CD4-positive, alpha-beta T cell treated with Interleukin-12 subunit alpha and Interleukin-12 subunit beta, for 1 hour (primary cell): ENCODE results near the gene FIGNL1.

Experiments
- DNase-seq: peaks from one replicate; pipeline ENCODE4 v3.0.0-alpha.2; 2020

Gene FIGNL1

GRCh38 chr7:50394315-50394714 is 55.8 kb downstream of the FIGNL1 start:
- no peak for DNase-seq
